Hematopoietic multipotent progenitor cell treated with erythropoietin and hydrocortisone succinate and interleukin-3 and kit ligand, for 6 days (in vitro differentiated cells): ENCODE measurements around the gene FANCE.

ENCODE experiments used
- DNase-seq: peaks from one replicate; pipeline ENCODE4 v3.0.0-alpha.2; 2015

The FANCE gene

DNA sequence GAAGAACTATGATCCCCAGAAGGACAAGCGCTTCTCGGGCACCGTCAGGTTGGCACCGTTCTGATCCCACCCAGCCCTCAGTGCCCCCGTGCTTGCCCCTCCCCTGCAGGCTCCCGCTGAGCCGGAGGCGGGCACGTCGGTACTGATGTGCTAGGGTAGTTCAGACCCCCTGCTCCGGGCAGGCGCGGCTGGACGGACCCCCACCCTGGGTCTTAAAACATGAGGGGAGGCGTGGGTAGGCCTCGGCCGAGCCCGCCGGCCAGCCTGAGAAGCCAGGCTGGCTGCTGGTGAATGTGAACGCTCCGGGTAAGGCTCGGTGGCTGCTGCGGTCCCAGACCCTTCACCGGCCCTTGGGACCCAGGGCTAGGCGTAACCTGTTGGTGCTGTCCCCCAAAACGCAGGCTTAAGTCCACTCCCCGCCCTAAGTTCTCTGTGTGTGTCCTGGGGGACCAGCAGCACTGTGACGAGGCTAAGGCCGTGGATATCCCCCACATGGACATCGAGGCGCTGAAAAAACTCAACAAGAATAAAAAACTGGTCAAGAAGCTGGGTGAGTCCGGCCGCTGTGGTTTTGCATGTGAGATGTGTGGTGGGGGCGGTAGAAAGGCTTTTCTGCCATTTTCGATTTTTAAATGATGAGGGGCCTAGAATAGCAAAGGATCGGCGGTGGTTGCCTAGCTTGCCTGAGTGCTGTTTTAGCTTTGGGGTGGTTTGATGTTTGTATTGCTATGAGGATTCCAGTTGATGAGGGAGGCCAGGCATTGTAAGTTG, 17.0 kb downstream of the FANCE start:
- DNase-seq: peak; percentile 19

DNA sequence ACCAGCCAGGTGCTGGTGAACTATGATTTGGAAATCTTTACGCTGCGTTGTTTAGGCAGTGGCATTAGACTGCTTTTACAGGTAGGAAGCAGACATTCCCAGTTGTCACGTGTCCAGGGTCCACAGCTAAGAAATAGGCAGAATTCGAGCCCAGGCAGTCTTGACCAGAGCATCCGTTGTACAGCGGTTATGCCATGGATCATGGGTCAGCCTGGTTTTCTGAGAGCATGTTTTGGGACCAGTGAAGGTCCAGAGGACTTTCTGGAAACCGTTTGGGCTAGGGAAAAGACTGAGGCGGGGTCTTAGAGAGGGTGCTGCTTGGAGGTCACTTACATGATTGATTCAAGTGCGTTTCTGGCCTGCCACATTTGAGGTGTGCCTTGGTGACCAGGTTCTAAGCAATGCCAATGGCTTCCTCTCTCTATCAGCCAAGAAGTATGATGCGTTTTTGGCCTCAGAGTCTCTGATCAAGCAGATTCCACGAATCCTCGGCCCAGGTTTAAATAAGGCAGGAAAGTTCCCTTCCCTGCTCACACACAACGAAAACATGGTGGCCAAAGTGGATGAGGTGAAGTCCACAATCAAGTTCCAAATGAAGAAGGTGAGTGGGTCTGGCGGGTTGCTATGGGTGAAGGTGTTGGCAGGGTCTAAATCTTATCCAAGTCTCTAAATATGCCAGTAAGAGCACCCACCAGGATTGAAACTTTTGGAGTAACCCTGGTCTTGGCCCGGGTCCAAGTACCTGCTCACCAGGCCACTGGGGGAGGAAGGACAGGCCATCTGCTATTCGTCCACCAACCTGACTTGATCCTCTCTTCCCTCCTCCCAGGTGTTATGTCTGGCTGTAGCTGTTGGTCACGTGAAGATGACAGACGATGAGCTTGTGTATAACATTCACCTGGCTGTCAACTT, 17.9 kb downstream of the FANCE start:
- DNase-seq: peak; percentile 63

DNA sequence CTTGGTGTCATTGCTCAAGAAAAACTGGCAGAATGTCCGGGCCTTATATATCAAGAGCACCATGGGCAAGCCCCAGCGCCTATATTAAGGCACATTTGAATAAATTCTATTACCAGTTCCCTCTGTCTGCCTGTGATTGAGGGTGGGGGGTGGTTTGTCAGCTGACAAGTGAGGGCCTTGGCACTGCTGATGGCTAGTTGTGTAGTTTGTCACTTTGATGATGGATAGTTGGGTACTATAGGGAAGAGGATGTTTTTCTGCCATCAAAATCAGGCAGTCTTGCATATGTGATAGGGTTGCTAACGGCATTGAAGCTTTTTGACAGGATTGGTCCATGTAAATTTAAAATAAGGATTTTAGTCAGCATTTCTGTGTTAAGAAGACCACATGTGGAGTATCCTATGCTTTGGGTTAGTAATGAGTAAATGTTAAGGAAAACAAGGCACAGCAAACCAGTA, 18.6 kb downstream of the FANCE start:
- peak; percentile 27 for DNase-seq

DNA sequence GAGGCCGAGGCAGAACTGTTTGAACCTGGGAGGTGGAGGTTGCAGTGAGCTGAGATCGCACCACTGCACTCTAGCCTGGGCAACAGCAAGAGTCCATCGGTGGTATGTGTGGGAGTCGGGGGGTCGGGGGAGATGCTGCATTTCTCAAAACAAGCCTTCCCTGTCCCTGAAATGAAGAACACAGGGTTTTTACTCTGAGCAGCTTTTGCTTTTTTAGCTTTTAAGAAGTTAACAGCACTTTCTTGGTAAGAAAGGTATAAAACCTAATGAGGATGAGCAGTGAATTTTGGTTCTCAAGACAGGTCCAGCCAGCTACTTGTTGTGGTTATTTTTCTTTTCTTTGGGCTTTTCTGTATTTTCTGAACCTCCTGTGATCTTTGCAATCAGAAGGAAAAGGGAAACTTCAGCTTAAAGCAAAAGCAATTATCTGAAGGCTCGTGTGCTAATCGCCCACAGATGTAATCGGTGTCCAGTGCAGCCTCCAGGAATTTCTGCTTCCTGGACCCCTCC, 19.8 kb downstream of the FANCE start:
- no peak for DNase-seq

DNA sequence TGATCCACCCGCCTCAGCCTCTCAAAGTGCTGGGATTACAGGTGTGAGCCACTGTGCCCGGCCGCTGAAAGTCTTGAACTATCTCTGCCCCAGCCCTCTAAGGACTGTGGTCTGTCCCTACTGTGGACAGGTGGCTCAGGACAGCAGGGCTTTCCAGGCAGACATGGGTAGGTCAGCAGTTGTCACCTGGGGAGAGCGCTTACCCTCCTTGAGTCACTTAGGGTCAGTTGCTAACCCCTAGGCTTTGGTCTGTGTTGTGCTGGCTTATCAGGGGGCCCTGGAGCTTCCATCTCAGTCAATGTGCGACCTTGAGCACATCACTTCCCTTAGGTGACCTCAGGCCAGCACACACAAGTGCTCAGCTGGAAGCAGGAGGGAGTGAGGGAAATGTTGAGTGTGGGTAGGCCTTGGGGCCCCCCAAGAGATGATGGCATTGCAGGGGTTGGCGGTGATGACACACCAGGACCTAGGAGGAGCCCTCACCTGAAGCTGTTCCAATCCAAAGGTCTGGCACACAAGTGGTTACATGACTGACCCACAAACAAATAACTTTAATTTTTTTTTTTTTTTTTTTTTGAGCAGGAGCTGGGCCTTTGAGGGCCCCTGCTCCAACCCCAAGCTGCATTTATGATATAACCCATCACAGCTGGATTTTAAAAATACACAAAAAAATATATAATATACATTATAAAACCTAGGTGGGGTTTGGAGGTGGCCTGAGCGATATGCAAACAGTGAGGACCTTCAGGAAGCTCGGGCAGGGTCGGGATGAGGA, 21.1 kb downstream of the FANCE start:
- peak; percentile 29 for DNase-seq

DNA sequence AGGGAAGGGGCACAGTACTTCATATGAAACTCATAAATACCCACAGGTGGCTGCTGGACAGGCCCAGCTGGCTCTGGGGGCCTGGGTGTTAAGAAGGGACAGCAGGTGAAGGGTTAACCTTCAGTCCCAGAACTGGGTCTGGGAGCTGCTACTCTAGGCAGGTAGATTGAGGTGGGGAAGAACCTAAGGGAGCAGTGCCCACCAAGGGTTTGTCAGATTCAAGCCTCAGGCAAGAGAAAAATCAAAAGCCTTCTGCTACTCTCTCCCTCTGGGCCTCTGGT, 21.7 kb downstream of the FANCE start:
- peak; percentile 55 for DNase-seq

DNA sequence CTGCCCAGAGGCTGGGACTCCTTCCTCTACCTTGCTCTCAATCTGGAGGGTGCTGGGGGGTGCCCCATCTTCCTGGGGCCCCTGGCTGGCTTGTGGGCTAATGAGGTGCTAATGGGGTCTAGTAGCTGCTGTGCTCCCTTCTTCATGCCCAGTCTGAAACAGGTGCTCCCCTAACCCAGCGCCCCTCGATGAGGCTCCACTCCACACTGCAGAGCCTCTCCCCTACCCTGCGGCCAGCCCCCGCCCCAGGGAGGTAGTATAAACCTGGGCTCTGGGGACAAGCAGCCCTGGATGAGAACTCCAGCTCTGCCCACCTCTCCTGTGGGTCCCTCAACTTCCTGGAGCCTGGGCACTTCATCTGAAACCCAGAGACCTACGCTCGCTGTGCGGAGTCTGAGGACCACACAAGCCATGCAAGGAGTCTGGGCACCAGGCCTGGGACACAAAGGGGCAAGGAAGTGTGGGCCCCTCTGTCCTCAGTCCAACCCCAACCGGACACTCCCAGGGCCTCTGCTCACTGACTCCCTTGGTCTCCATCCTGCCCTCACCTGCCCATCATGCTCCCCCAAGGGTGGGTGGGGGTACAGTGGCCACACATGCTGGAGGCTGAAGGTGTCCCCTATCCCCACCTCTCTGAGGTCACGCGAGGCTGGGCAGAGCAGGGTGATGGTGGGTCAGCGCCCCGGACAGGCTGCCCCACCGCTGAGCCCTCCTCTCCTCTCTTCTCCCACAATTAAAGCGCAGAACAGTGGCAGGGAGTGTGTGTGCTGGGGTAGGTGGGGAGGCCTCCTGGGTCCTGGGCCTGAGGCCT, 22.2 kb downstream of the FANCE start:
- peak; percentile 32 for DNase-seq

DNA sequence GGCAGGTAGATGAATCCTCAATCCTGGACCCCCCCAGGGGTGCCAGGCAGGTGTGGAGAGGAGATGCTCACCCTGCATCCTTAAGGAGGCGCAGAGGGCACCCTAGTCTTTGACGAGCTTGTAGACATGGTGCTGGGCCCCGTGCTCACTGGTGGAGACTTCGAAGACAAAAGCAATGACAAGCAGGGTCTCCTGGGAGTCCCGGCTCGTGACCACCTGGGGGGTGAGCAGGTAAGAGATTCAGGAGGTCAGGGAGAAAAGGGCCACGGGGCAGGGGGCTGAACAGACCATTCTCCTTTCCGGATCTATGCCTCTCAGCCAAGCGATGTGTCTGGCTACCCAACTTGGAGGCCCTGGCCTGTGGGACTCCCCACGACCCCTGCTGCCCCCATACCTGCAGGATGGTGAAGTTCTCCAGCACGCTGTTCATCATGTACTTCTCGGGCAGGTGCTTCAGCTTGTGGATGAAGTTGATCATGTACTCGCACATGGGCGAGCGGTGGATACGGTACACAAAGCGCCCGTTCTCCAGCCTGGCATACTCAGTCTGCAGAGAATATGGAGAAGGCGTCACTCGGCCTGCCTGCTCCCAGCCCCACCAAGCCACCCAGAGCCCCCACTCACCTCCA, 22.9 kb downstream of the FANCE start:
- DNase-seq: peak; percentile 20

DNA sequence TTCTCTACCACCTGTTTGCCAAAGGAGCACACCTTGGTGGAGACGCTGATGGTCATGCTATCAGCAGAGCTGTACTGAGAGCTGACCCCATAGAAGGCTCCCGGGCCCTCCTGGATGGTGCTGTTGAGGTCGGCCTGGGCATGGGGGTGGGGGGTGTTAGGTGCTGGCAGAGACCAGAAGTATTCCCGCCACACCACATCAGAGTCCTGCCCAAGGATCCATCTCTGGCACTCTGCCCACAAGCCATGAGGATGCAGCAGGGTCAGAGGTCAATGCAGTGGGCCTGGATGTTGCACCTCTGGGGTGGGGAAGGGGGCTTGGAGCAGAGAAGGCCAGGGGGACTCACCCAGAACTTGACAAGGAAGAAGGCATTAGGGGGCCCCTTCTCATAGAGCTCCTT, 23.4 kb downstream of the FANCE start:
- no peak for DNase-seq

DNA sequence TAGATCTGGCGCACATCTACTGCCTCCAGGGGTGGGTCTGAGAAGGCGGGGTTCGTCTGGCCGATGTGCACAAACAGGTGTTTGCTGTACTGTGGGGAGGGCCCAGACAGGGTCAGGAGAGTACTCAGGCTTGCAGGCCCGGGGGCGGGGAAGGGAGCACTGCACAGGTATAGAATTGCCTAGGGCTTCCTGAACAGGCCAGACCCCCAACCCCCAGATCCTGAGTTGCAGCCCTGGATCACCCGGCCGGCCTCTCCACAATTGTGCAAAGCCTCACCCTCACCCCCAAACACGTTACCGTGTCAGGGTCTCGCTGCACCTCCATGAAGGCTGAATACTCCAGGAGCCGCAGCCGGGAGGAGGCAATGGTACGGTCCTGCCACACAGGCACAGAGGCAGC, 23.9 kb downstream of the FANCE start:
- DNase-seq: no peak

DNA sequence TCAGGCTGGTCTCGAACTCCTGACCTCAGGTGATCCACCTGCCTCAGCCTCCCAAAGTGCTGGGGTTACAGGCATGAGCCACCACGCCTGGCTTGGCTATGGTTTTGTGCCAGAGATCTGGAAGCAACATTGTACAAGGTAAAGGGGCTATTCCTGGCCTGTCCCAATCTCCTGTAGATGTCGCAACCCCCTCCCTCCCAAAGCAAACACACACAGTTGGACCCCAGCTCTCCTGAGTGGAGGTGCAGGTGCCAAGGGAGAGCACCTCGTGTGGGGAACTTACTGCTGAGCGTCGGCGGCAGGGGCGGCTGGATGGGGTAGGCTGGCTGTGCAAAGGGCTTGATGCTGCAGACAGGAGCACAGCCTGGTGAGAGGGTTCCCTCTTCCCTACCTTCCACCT, 24.9 kb downstream of the FANCE start:
- no peak for DNase-seq

DNA sequence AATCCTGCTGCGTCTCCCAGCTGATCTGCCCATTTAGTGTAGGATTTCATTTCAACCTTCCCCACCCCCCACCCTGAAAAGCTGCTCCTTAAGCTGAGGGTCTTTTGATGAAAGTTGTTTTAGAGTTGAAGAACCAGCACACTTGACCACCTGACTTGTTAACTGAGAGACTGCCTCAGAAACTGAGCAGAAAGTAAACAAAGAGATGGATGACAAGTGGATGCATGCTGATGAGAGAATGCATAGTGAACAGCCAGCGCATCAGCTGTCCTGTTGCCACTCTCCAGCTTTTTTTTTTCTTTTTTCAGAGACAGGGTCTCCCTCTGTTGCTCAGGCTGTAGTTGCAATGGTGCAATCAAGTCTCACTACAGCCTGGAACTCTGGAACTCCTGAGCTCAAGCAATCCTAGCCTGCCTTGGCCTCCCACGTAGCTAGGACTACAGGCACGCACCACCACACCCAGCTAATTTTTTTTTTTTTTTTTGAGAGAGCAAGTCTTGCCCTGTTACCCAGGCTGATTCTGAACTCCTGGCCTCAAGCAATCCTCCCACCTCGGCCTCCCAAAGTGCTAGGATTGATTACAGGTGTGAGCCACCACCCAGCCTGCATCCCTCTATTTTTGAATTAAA, 25.5 kb downstream of the FANCE start:
- DNase-seq: no peak

DNA sequence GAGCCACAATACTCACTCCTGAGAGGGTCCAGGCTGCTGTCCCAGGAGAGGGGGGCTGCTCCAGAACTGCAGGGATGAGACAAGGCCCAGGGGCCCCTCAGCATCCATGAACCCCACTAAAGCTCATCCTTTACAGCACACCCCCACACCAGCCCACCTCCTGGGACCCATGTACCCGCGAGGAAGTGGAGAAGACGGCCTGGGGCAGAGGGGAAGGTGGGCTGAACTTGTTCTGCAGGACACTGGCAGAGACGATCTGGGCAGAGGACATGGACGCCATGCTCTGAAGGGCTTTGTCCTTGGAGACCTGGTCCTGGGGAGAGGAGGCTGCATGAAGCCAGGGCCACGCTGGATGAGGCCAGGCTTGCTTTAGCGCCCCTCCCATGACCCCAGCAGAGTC, 26.1 kb downstream of the FANCE start:
- no peak for DNase-seq

DNA sequence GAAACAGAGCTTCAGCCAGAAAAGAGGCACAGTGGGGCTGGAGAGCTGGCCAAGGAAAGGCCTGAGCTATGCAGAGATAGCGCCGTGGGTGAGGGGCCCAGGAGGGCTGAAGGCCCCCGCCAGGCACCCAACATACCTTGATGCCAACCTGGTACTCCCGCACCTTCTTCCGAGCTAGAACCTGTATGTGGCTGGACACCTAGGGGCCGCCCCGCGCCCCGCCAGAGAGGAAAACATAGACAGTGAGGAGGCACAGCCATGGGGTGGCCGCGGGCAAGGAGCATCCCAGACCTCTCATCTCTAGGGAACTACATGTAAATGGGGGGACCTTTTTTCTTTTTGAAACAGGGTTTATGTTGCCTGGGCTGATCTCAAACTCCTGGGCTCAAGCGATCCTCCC, 28.0 kb downstream of the FANCE start:
- DNase-seq: no peak

DNA sequence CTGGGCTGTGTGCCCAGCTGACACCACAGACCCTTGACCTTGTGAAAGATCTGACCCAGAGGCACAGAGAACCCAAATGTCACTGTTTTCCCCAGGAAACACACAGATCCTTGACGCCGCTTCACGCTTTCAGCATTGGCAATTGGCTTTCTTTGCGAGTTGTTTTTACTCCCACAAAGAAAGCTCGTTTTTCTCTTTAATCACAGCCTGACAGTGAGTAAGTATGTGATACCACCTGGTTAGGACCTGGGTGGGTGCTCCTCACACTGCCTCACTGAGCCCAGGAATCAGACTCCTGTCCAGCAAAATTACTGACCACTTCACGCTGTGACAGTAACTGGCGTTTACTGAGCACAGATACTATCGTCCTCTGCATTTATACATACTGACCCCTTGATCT, 29.1 kb downstream of the FANCE start:
- DNase-seq: no peak

DNA sequence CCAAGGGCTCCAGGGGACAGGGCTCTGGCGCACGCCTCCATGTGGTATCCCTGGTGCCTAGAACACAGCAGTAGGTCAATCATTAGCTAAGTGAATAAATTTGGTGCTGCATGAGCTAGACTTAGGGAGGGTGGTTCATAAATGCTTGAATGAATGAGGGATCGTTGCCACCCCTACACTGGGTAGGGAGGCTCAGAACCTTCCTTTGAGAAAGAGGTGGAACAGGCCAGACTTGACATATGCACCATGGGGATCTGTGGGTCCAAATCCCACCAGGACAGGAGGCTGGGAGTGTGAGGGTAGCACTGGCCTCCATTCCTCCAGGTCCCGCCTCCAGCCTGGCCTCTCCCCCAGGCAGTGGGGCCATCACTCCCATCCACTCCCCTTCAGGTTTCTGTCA, 30.9 kb downstream of the FANCE start:
- DNase-seq: no peak

DNA sequence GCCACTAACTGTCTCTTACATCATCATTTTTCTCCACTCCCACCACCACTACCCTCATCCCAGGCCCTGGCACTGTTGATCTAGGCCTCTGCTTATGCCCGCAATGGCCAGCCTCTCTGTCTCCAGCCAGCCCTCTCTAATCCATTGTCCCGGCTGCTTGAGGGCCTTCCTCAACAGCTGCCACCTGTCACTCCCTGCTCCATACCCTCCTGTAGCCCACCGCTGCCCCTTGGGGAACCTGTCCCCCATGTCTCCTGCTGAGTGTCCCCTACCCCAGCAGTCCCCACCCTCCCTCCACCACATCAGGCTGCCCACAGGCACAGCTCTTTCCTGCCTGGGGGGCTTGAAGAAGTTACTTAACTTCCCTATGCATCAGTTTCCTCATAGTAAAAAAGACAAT, 31.4 kb downstream of the FANCE start:
- DNase-seq: no peak

DNA sequence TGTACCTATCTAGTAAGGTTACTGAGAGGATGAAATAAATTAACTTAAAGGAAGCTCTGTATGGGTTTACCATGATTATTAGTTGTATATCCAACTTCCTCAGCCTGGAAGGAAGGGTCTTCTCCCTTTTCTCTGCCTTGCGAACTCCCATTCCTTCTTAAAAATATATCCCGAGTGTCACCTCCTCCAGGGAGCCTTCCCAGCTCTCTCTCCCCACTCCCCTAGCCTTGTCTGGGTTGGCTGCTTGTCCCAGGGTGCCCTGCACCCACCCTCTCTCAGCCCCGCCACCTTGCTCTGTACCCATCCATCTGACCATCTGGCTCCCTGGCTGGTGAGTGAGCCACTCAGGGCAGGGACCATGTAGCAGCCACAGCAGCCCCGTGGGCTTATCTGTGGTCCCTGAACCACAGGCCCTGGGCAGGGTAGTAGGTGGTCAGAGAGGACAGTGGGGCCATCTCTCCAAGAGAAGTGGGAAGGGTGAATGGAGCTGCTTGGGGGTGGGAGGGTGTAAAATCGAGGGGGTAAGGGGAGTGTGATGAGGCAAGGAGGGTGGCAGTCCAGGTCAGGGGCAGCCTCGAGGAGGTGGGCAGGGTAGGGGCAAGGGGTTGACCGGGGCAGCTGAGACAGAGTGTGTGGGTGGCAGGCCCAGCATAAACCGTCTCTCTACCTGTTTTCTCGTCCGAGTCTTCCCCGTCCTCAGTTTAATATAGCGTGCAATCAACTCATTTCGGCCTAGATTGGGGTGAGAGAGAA, 31.9 kb downstream of the FANCE start:
- DNase-seq: no peak

DNA sequence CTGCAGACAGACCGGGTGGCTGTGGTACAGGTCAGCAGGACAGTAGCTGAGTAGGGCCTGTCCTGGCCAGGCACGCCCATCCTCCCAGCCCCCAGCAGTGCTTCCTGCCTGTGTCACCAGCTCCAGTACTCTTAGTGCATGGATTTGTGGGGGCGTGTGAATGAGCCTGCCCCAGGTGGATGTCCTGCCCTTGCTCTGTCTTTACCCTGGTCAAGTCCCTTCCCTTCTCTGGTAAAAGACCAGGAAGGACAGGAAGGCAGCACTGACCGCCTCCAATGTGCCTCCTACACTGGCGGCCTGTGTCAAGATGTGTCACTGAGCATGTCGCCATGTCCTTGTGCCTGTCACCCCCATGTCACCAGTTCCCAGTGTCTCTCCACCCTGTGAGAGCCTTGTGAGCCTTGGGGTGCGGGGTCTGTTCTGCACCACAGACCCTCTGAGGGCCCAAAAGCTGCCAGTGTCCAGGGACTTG, 32.8 kb downstream of the FANCE start:
- no peak for DNase-seq

DNA sequence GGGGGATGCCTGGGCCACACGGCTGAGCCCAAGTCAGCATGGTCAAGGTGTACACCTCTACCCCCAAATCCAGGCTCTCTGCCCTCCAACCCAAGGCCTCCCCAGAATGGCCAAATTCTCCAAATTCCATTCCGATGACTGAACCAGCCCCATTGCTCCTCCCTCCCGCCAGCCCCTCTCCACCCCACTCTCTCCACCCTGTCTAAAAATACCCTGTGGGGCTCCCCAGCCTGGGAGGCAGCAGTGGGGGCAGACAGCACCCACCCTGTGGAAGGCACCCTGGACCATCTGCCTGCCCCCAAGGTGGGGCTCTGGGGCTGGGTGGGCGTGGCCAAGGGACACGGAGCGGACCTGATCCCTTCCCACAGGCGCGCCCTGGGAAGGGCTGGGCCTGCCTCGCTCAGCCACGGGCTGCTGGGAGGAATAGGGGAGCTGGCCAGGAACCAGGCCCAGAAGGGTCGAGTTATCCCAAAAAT, 33.3 kb downstream of the FANCE start:
- no peak for DNase-seq
